ENCODE data around the gene ODR4.

Gene ODR4

DNA sequence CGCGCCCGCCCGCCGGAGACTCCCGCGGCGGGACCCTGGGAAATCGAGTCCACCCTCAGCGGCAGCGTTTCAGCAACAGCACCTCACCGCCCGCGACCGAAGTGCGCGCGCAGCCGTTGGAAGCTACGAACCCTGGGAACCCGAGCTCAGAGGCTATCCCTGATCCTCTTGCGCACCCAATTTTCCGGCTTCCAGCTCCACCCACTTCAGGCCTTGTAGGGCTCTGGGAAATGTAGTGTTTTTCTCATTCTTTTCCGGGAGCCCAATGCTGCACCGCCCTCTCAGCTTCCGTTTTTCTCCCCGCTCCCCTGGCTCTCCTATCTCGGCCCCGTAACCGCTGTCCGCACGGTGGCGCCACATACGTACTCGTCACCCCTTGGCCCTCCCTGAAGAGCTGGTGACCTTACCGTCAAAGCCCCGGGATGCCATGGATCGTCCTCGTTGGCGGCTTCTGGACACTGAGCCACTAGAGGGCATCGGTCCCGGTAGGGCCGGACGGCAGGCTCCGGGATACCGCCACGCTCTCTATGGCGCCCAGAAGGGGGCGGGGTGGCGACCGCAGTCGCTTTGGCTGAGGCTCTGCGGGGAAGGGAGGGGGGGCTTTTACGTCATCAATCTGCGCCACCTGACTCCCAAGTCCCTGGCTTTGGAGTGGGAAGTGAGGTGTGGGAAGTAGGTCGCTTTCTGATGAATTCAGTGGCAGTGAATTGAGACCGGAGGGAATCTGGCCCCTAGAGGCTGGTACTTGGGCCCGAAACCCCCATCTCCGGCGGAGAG is at the start of gene ODR4, which contains the start of gene TPR:
TSS of gene ODR4 (plus strand) at position 687 of the 777 bp plus-strand sequence. CDS start 3,948 bp downstream, outside the sequence.
TSS of gene TPR (minus strand) at position 102 of the 777 bp plus-strand sequence. CDS start 225 bp downstream, outside the sequence.
- peaks cover 88% of the 10 kb centered on the region for H3K79me2 ChIP-seq (ENCODE audit: insufficient read depth, low read length)
- peak within 1 kb of the TSS; percentile 92 for H3K9ac ChIP-seq (ENCODE audit: low read depth, low read length, poor library complexity, severe bottlenecking)
- H2AFZ ChIP-seq (ENCODE audit: low read length): peak within 1 kb of the TSS; percentile 99
- peak within 1 kb of the TSS; percentile 95 for H3K4me2 ChIP-seq (ENCODE audit: low read depth, low read length, poor library complexity, severe bottlenecking)
- no peaks in the 10 kb centered on the region for H3F3A ChIP-seq (ENCODE audit: low read depth)
- no peaks in the 10 kb centered on the region for H3K27me3 ChIP-seq (ENCODE audit: insufficient read depth, low read length, poor library complexity, severe bottlenecking)
- H3K36me3 ChIP-seq (ENCODE audit: insufficient read depth, low read length): peaks cover 17% of the 10 kb centered on the region
- TF ChIP-seq, protein P1, sequence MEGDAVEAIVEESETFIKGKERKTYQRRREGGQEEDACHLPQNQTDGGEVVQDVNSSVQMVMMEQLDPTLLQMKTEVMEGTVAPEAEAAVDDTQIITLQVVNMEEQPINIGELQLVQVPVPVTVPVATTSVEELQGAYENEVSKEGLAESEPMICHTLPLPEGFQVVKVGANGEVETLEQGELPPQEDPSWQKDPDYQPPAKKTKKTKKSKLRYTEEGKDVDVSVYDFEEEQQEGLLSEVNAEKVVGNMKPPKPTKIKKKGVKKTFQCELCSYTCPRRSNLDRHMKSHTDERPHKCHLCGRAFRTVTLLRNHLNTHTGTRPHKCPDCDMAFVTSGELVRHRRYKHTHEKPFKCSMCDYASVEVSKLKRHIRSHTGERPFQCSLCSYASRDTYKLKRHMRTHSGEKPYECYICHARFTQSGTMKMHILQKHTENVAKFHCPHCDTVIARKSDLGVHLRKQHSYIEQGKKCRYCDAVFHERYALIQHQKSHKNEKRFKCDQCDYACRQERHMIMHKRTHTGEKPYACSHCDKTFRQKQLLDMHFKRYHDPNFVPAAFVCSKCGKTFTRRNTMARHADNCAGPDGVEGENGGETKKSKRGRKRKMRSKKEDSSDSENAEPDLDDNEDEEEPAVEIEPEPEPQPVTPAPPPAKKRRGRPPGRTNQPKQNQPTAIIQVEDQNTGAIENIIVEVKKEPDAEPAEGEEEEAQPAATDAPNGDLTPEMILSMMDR (conservative IDR thresholded peaks at IDR 0.05; ENCODE audit: low read length): peak; percentile 99
- TF ChIP-seq EZH2phosphoT487 (IDR thresholded peaks at IDR 0.05; ENCODE audit: borderline replicate concordance): no peak
- peaks cover 56% of the 10 kb centered on the region for H3K4me1 ChIP-seq (ENCODE audit: insufficient read depth, low read length, poor library complexity, severe bottlenecking)
- no peaks in the 10 kb centered on the region for H3K9me2 ChIP-seq (replicated peaks; ENCODE audit: low read depth, low read length)
- H3K4me3 ChIP-seq (ENCODE audit: low read length, poor library complexity, severe bottlenecking): peak within 1 kb of the TSS; percentile 93
- peaks cover 57% of the 10 kb centered on the region for H4K20me1 ChIP-seq (ENCODE audit: insufficient read depth, low read length, poor library complexity, severe bottlenecking)
- no peaks in the 10 kb centered on the region for H3K9me3 ChIP-seq (ENCODE audit: insufficient read depth, low read depth, low read length)

DNA sequence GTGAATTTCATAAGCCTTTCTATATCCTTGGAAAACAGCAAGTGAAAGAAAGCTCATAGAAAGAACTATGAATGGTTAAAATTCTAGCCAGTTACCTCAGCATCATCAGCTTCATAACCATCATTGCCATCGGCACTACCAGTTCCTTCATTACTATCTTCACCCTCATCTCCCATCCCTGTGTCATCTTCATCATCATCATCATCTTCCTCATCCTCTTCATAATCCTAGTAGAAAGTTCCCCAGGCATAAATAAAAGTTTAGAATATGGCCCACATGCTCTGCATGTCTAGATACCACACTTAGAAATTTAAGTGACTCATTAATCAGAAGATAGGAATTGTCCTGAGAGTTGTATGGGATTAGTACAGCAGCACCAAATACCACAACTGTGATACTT is 49.6 kb upstream of the ODR4 start:
- Histone ChIP-seq H3K9me2 (replicated peaks; ENCODE audit: low read depth, low read length) (no peaks in the 10 kb centered on the region), H2AFZ (ENCODE audit: low read length) (no peak overlapping the region), H3K79me2 (ENCODE audit: insufficient read depth, low read length) (no peaks in the 10 kb centered on the region), H3K36me3 (ENCODE audit: insufficient read depth, low read length) (peaks cover 83% of the 10 kb centered on the region), H3K9me3 (ENCODE audit: insufficient read depth, low read depth, low read length) (no peaks in the 10 kb centered on the region), H3K9ac (ENCODE audit: low read depth, low read length, poor library complexity, severe bottlenecking) (no peak overlapping the region), H3K4me2 (ENCODE audit: low read depth, low read length, poor library complexity, severe bottlenecking) (no peak overlapping the region), H3F3A (ENCODE audit: low read depth) (0 out of 2 replicates have a peak, but pooled peaks cover 2% of the 10 kb centered on the region), H4K20me1 (ENCODE audit: insufficient read depth, low read length, poor library complexity, severe bottlenecking) (no peaks in the 10 kb centered on the region), H3K4me1 (ENCODE audit: insufficient read depth, low read length, poor library complexity, severe bottlenecking) (peaks cover 8% of the 10 kb centered on the region), H3K27me3 (ENCODE audit: insufficient read depth, low read length, poor library complexity, severe bottlenecking) (no peaks in the 10 kb centered on the region), H3K4me3 (ENCODE audit: low read length, poor library complexity, severe bottlenecking) (no peak overlapping the region)
- TF ChIP-seq EZH2phosphoT487 (IDR thresholded peaks at IDR 0.05; ENCODE audit: borderline replicate concordance): no peak

DNA sequence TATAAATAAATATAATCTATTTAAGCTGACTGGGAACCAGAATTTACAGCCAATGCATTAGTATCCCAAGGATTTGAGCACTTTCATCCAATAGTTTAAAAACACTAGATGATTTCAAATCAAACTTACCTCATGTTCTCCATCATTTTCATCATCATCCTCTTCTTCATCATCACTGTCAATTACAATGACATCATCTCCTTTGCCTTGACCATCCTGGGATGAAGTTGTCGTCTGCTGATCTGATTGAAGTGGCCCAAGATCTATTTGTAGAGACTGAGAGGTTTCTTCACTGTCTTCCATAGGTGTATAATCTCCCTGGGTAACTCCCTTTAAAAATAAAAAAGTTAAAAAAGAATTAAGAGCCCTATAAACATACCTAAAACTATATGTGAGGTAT is 48.3 kb upstream of the ODR4 start:
- H3K9ac ChIP-seq (ENCODE audit: low read depth, low read length, poor library complexity, severe bottlenecking): no peak overlapping the region
- no peaks in the 10 kb centered on the region for H3F3A ChIP-seq (ENCODE audit: low read depth)
- H3K27me3 ChIP-seq (ENCODE audit: insufficient read depth, low read length, poor library complexity, severe bottlenecking): no peaks in the 10 kb centered on the region
- no peak overlapping the region for H3K4me3 ChIP-seq (ENCODE audit: low read length, poor library complexity, severe bottlenecking)
- H3K79me2 ChIP-seq (ENCODE audit: insufficient read depth, low read length): no peaks in the 10 kb centered on the region
- H3K9me3 ChIP-seq (ENCODE audit: insufficient read depth, low read depth, low read length): no peaks in the 10 kb centered on the region
- TF ChIP-seq, protein P1 (conservative IDR thresholded peaks at IDR 0.05; ENCODE audit: low read length): no peak
- TF ChIP-seq EZH2phosphoT487 (IDR thresholded peaks at IDR 0.05; ENCODE audit: borderline replicate concordance): no peak
- no peaks in the 10 kb centered on the region for H4K20me1 ChIP-seq (ENCODE audit: insufficient read depth, low read length, poor library complexity, severe bottlenecking)
- H3K36me3 ChIP-seq (ENCODE audit: insufficient read depth, low read length): peaks cover 82% of the 10 kb centered on the region
- H3K4me1 ChIP-seq (ENCODE audit: insufficient read depth, low read length, poor library complexity, severe bottlenecking): no peaks in the 10 kb centered on the region
- H3K4me2 ChIP-seq (ENCODE audit: low read depth, low read length, poor library complexity, severe bottlenecking): no peak overlapping the region
- H3K9me2 ChIP-seq (replicated peaks; ENCODE audit: low read depth, low read length): no peaks in the 10 kb centered on the region
- no peak overlapping the region for H2AFZ ChIP-seq (ENCODE audit: low read length)

Data from Loucy (cell line).